ENCODE results near the gene SEMA3A.
A peak's percentile ranks its signal among the peaks of the same experiment; 100 is the strongest.

SEMA3A gene

GRCh38 chr7:84013616-84014240 is 180.9 kb downstream of the SEMA3A start:
- DNase-seq (ENCODE audit: low read depth in 2 of 2): no peak

GRCh38 chr7:84009782-84010181 is 184.8 kb downstream of the SEMA3A start:
- no peak for DNase-seq (ENCODE audit: low read depth in 2 of 2)

- no peak for DNase-seq (ENCODE audit: low read depth in 2 of 2)
These were observed 185.5 kb downstream of the SEMA3A start for GRCh38 chr7:84009051-84009450.

GRCh38 chr7:84003191-84003590 is 191.4 kb downstream of the SEMA3A start:
- no peak for DNase-seq (ENCODE audit: low read depth in 2 of 2)

- no peak for DNase-seq (ENCODE audit: low read depth in 2 of 2)
These were observed 192.2 kb downstream of the SEMA3A start for GRCh38 chr7:84002348-84002747.

- no peak for DNase-seq (ENCODE audit: low read depth in 2 of 2)
These were observed 197.7 kb downstream of the SEMA3A start for GRCh38 chr7:83996879-83997278.

- no peak for DNase-seq (ENCODE audit: low read depth in 2 of 2)
These were observed 206.8 kb downstream of the SEMA3A start for GRCh38 chr7:83987764-83988163.

GRCh38 chr7:83985821-83986220 is 208.8 kb downstream of the SEMA3A start:
- no peak for DNase-seq (ENCODE audit: low read depth in 2 of 2)

GRCh38 chr7:83984591-83984990 is 210.0 kb downstream of the SEMA3A start:
- DNase-seq (ENCODE audit: low read depth in 2 of 2): no peak

GRCh38 chr7:83984076-83984475 is 210.5 kb downstream of the SEMA3A start:
- DNase-seq (ENCODE audit: low read depth in 2 of 2): no peak

GRCh38 chr7:83983606-83984005 is 211.0 kb downstream of the SEMA3A start:
- DNase-seq (ENCODE audit: low read depth in 2 of 2): no peak

GRCh38 chr7:83976302-83976701 is 218.3 kb downstream of the SEMA3A start:
- DNase-seq (ENCODE audit: low read depth in 2 of 2): no peak

- no peak for DNase-seq (ENCODE audit: low read depth in 2 of 2)
These were observed 224.5 kb downstream of the SEMA3A start for GRCh38 chr7:83970081-83970480.

GRCh38 chr7:83964318-83964717 is 230.3 kb downstream of the SEMA3A start:
- DNase-seq (ENCODE audit: low read depth in 2 of 2): no peak

GRCh38 chr7:83957333-83957732 is 237.3 kb downstream of the SEMA3A start:
- DNase-seq (ENCODE audit: low read depth in 2 of 2): no peak

- DNase-seq (ENCODE audit: low read depth in 2 of 2): no peak
These were observed 238.5 kb downstream of the SEMA3A start for GRCh38 chr7:83956104-83956503.

- DNase-seq (ENCODE audit: low read depth in 2 of 2): no peak
These were observed 242.4 kb downstream of the SEMA3A start for GRCh38 chr7:83952236-83952635.

- DNase-seq (ENCODE audit: low read depth in 2 of 2): no peak
These were observed 247.3 kb downstream of the SEMA3A start for GRCh38 chr7:83947260-83947659.

- no peak for DNase-seq (ENCODE audit: low read depth in 2 of 2)
These were observed 247.8 kb downstream of the SEMA3A start for GRCh38 chr7:83946801-83947200.

- no peak for DNase-seq (ENCODE audit: low read depth in 2 of 2)
These were observed 253.3 kb downstream of the SEMA3A start for GRCh38 chr7:83941300-83941699.

- DNase-seq (ENCODE audit: low read depth in 2 of 2): no peak
These were observed 256.7 kb downstream of the SEMA3A start for GRCh38 chr7:83937930-83938329.

- peak in 1 of 2 experiments; percentile 16 for DNase-seq (ENCODE audit: low read depth in 2 of 2)
These were observed 258.4 kb downstream of the SEMA3A start for GRCh38 chr7:83936056-83936708.

GRCh38 chr7:83934118-83934734 is 260.4 kb downstream of the SEMA3A start:
- no peak for DNase-seq (ENCODE audit: low read depth in 2 of 2)

Measured in stimulated activated CD4-positive, alpha-beta T cell treated with anti-CD3 and anti-CD28 coated beads, Interleukin-12 subunit alpha, Interleukin-12 subunit beta, amount 100 ng/mL, for 24 hours (primary cell).